LHCN-M2 (cell line): ENCODE results near the gene EVA1A. TPM values are rescaled to one million over a fixed set of nuclear protein-coding genes. Genes with fewer than 3 reads are reported as not detected.

Experiments used
- DNase-seq: peaks from one replicate; pipeline ENCODE4 v3.0.0-alpha.2; 2012; ENCODE audit warnings: low read depth
- total RNA-seq: library from RNA; depleted of rRNA; stranded (reverse); fragments of >200 nt; gene quantifications from 2 replicates; pipeline ENCODE4 v1.2.3, GENCODE V29; 2014

Gene EVA1A
- total RNA-seq, 1 experiment from 2014 or later, result 21.4 TPM

DNA sequence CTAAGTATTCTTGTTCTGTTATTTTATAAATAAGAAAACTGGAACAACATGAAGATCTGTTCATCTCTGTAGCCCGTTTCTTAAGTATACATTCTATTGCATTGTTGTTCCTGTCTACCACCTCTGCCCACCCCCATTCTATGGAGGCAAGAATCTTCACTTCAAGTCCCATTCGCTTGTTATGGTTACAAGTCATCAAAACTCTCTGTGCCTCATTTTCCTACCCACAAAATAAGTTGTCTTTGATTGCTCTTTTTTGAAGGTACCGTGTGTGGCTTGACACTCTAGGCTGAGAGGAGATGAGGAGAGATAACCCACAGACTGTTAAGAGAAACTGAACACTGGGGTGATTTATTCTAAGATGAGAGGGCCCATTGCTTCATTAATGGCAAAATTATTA, 2.9 kb upstream of the EVA1A start:
- DNase-seq, result no peak

DNA sequence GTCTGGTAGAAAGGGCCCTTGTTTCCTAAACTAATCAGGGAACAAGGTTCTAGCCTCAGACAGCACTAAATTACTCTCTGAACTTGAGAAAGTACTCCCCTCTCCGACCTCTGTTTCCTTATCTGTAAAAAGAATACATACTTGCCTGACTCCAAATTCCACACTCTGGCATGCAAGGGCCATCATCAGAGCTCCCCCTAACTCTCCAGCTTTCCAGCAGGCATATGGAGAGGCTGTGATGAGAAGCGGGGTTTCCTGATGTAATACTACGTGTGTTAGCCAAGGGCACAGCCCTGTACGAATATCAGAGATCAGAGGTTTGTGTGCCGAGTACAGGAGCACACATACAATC, 1.8 kb upstream of the EVA1A start:
- no peak for DNase-seq

DNA sequence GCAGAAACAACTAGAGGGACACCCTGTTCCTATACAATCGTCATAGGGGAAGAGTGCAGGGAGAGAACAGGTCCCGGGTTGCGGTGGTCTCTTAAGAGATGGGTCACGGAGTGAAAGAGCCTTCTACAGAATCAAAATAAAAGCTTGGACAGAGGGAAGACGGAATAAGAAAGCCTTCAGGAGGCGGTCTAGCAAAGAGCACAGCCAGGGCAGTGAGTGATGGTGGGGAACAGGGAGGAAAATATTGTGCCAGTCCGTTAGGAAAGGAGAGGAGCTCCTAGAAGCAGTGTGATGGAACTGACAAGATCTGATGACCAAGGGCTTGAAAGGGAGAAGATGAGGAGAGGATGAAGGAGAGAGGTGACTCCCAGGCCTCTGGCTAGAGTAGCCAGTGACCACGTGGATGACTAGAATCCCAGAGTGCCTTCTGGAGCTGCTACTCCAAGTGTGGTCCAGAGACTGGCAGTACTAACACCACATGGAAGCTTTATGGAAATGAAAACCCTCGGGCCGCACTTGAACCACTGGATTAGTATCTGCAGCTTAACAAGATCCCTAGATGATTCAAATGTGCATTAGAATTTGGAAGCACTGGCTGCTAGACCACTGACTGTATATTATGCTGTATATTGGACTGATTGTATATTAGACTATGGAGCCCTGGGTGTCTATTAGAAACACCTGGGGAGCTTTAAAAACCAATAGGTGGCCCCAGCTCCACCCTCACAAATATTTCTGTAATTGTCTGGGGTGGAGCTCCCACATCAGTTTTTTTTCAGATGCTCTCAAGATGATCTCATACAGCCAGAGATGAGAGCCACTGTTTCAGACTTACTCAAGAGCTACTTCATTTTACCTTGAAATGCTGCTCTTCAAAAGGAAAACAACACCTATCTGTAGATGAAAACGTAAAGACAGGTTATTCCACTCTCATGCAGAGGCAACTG, 1.1 kb upstream of the EVA1A start:
- DNase-seq, result peak; percentile 26

DNA sequence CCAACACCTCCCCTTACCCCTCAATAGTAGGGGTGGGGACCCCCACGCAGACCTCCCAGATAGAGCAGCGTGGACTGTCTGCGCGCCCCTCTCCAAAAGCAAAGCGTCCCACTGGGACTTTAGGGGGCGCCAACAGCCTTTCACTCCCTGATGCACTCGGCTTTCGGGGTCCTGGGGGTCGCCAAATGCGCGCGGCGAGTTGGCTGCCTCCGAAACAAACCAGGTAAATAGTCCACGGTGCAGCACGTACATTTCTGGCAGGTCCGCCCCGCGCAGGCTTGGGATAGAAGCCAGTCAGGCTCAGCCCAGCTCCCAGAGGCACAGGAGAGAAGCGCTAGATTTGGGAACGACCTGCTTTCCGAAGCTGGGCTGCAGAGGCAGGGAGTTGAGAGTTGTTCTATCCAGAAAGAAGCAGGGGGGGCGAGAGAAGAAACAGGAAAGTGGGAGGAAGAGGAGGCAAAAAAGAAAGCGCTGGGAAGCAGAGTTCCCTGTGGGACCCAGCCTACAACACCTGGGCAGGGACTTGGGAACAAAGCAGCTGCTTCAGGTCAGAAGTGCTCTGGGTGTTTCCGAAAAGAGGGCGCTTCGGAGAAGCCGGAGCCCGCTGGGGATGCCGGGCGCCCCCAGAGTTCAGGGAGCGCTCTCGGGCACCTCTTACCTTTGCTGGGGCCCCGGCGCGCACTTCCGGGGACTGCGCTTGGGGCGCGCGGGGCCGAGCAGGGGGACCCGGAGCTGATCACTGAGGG, 544 bp downstream of the EVA1A start:
- peak; percentile 37 for DNase-seq

DNA sequence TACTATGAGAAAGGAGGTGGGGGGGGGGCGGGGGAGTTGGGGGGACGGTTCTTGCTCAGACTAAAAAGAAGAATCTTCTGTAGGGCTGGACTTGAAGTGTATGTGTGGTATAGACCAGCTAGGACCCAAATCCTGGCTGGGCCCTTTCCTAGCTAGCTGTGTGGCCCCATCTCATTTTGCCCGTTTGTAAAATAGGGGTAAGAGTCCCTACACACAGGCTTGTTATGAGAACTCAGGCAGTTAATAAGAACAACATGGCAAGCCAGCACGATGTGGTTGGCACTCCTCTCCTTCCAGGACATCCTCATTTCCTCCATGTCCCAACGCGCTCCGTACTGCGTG, 1.1 kb downstream of the EVA1A start:
- no peak for DNase-seq

DNA sequence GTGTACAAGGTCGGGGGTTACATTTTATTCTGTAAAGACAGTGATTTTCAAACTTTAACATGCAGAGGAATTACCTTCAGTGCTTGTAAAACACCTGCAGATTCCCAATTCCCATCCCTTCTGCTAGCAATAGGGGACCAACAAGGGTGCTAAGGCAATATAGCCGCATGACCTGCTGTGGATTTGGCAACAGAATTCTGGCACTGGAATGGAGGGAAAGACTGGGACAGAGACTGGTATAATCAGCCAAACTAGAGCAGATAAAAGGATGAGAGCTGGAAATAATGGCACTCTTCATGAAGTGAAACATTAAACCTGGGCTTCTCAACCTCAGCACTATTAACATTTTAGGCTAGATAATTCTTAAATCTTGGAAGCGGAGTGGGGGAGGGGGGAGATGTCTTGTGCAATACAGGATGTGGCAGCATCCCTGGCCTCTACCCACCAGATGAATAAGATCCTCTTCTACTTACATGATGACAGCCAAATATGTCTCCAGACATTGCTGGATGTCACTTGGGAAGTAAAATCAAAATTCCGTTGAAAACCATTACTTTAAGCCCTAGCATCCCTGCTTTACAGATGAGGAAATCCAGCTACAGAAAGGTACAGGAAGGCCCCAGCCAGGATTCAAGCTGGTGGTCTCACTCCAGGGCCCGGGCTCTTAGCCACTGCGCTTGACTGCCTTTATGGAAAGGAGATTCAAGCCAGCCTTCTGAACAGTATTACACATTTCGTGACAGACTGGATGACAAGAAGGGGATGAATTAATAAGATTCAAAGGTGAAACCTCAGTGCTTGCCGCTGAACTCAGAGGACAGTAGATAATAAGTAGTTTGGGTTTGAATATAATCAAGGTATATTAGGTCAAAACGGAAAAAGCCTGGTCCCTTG, 1.7 kb downstream of the EVA1A start:
- peak; percentile 12 for DNase-seq

DNA sequence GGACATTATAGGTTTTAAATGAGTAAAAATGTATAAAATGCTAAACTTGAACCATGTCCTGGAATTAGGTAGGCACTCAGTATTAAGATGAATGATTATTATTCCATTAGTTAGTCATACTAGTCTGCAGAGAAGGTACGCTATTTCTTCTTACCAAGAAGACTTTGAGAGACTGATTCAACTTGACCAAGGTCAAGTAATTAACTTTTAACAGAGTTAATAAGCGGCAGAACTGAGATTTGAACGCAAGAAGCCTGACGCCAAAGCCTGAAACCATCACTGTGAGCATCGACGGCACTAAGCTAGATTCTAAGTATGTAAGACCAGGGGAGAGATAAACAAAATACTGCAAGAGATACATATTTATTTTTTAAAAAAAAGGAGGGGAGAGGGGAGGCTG, 2.6 kb downstream of the EVA1A start:
- DNase-seq, result no peak

DNA sequence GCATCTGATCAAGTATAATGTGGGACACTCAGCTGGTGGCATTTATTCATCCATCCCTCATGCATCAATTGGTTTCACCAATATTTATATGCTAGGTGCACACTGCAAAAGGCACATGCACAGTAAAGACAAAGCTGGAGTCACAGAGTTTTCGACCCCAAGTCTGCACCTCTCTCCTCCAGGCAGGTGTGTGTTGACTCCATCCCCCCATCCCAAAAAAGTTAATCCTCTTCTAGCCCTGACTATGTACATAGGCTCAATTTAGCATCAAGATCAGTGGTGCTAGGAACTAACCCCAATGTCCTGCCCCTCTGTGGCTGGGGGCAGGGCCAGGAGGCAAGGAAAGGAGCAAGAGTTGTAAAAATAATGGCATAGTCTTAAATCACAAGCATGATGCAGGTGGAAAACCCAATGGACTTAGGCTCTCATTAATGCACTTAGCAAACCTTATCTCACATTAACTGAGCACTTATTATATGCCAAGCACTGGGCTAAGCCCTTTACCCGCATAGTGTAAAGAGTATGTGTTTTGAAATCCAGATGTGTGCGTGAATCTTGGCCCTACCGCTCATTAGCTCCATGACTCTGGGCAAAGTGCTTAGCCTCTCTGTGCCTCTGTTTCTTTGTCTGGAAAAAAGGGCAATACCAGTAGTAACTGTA, 3.1 kb downstream of the EVA1A start:
- DNase-seq, result no peak

DNA sequence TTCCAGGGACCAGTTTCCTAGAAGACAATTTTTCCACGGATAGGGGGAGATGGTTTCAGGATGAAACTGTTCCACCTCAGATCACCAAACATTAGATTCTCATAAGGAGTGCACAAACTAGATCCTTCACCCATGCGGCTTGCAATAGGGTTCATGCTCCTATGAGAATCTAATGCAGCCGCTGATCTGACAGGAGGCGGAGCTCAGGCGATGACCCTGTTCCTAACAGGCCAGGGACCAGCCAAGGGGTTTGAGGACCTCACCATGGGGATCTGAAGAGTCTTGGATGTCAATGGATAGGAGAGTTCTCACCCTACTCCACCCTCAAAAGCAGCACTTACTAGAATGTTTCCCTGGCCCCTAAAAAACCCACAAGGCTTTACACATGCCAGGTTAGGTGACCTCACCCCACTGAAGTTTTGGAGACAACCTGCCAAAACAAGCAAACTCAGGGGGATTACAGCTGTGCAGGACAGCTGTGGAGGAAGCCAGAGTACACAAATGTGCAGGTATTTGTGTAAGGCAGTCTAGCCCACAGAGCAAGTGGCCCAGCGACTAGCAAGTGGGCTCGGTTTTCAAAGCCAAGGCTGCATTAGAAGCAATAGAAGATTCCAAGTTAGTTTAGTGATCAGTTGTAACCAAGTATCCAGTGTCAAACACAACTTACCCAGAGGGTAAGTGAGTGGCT, 3.9 kb downstream of the EVA1A start:
- no peak for DNase-seq

DNA sequence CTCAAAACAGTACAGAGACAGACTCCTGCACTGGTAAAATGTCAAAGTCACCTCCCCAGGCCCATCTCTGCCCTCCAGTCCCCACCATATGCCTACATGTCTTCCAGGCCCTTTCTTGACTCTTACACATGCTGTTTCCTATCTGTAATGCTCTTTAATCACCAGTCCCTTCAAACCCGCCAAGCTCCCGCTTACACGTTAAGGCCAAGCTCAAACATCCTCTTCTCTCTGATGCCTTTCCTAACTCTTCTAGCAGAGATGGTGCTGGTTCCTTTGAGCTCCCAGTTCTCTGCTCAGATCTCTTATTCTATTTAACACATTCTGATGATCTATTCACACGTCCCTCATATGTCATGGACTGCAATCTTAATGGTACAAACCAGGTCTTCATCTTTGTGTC, 5.0 kb downstream of the EVA1A start:
- no peak for DNase-seq

DNA sequence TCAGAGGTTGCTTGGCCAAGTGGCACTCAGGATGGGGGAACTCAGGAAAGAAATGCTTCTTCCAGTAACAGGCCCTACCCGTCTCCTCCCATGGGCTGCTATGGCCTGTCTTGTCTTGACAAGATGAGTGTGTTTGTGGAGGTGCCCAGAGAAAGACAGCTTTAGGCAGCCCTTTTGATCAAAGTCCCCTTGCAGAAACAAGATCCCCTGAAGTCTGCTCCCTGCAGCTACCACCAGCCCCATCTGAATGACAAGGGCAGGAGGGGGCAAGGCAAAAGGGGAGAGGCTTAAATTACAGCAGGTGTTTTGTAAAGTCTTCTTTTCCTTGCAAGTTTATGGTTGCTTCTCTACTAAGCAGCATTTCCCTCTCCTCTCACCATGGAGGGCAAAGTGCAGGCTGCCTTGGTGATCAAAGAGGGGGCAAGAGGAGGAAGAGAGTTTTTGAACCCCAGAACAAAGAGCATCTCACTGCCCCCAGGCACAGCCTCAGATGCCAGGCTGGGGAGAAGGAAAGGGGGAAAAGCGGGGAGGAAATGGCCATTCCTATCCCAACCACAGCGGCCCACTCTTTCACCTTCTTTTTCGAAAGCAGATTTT, 6.7 kb downstream of the EVA1A start:
- DNase-seq, result no peak

DNA sequence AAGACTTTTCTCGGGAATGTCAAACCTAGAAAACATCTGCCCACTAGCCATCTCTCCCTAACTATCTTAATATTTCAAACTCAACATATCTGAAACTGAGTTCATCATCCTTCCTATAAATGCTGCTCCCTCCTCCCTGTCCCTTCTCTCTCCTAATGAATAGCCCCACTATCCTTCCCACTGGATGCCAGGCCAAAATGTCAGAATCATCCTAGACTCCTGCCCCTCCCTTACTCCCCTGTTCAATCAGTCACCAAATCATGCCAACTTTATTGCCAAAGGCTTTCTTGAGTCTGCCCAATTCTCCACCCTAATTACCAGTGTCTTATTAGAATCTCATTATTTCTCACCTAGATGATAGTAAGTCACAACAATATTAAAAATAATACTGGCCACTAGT, 8.5 kb downstream of the EVA1A start:
- no peak for DNase-seq

DNA sequence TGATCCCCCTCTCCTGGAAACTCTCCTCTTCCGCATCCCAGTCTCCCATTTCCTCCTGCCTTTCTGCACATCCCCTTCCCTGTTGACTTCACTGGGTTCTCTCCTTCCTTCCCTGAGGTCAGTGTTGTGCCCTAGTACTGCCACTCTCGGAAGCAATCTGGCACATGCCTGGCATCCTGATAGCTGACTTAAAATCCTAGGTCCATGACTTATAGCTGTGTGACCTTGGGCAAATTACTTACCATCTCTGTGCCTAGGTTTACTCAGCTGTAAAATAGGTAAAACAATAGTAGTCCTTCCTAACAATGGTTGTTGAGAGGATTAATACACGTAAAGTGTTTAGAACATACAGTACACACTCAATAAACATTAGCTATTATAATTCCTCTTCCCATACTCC, 9.3 kb downstream of the EVA1A start:
- no peak for DNase-seq

DNA sequence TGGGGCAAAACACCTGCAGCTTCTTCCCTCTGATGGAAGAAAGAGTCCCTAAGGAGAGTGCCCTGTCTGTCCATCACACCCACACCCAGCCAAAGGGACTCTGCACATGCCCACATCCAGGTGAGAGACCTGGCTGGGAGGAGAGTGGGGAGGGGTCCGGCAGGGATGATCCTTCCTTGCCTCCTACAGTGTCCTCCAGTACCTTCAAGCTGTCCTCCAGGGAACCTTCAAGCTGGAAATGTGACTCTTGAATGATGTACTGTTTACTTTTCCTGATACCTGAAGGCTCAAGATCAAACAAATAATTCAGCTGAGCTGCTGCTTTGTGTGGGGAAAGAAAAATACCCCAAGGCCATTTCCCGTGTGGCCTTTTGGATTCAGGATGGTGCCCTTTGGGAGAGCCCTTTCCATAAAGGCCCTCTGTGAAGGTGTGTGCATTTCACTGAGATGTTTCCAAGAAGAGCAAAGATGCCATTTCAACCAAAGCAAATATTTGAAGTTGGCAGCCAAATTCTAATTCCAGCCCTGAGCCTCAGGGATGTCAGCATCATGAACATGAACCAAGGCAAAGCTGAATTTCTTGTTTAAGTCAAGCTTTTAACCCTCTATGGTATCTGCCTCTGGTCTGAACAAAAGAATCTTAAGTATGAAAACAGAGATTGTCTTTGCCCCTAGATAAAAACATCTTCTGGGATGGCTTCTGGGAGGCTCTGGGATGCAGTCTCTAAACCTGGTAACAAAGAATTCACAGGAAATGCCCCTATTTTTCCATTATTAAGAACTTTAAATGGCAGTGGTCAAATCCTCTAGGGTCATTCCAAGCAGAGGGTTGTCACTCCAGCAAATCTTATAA, 11.1 kb downstream of the EVA1A start:
- no peak for DNase-seq

DNA sequence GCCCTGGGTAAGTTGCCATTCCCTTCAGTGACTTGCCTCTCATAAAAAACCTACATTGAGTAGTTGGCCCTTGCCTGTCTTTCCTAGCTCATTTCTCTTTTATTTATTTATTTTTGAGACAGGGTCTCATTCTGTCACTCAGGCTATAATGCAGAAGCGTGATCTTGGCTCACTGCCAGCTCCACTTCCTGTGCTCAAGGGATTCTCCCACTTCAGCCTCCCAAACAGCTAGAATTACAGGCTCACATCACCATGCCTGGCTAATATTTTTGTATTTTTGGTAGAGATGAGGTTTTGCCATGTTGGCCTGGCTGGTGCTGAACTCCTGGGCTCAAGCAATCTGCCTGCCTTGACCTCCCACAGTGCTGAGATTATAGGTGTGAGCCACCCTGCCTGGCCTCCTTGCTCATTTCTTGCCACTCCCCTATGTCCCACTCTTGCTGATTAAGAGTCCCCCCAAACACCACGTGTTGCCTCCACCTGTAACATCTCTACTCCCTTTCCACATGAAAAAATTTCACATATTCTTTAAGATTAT, 12.6 kb downstream of the EVA1A start:
- no peak for DNase-seq

DNA sequence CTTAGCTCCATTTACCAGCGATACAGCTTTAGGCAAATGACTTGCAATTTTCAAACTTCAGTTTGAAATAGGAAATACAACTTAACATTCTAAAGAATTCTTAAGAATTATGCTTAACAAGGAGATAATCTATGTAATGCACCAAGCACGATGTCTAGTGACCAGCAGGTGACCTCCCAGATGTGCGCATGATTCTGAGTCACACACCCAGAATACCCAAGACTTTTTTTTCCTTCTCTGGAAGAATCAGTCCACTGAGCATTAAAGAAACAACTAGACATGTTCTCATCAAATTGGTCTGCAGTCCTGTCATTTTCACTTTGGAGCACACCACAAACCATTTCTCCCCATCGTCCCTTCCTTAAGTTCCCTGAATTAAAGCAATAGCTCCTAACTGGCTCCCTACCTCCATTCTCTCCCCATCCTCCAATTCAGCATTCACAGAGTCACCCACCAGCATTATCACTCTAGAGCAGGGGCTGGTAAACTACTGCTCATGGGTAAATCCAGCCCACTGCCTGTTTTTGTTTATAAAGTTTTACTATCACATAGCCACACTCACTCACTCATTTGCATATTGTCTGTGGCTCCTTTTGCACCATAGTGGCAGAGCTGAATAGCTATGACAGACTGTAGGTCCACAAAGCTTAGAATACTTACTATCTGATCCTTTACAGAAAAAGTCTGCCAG, 13.2 kb downstream of the EVA1A start:
- peak; percentile 28 for DNase-seq

DNA sequence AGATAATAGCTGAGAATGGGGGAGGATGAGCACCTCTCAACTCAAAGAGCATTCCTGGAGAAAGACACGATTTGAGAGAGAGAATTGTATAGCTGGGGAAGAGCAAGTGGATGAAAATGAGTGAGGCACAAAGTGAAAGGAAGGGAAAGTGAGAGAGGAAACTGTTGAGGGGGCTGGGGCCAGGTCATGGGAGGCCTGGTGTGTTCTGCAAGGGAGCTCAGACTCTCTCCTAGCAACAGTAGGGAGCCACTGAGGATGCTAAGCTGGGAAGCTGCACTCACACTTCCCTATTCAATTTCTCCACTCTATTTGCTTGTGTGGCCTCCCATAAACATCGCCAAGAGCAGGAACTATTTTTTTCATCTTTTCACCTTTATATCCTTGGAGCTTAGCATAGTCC, 14.8 kb downstream of the EVA1A start:
- DNase-seq, result no peak

DNA sequence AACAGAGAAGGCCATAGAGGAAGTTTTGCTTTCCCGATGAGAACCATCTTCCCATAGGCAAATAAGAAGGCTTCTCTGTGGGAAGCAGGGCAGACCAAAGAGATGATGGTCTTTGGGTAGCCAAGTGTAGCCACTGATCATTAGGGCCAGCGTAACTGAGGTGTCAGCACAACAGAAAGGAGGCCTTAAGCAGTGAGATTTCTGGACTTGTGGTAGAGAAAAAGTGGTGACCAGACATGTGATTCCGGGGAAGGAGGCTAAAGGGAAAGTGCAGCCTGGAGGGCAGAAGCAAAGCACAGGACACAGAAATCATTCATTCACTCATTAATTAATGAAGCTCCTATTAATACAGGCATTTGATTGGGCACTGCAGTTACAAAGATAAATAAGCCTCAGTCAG, 15.4 kb downstream of the EVA1A start:
- DNase-seq, result no peak

DNA sequence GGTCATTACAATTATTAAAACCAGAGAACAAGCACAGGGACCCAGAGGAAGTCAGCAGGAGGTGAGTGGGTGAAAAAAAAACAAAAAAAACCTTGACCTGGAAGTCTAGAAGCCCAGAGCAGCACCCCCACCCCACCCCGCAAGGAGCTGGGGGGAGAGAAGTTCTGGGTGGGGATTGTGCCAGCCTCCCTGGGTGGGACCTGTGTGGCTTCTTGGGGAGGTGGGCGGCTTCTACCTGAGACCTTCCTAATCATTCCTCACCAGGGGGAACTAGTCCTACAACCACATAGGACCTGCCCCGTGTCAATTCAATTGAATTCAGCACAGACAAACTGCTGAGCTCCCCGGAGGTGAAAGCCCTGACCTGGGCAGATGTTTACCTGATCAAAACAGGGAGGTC, 17.3 kb downstream of the EVA1A start:
- DNase-seq, result no peak
